Mesendoderm (in vitro differentiated cells): ENCODE measurements around the gene ABTB2.
A peak's percentile ranks its signal among the peaks of the same experiment; 100 is the strongest.

Source experiments
- DNase-seq: peaks from one replicate; pipeline ENCODE4 v3.0.0; 2013
- H2AK5ac ChIP-seq: 2 replicates; pipeline ENCODE4 v1.6.1; 2013; ENCODE audit warnings: low read length, inconsistent platforms
- H2BK120ac ChIP-seq: 2 replicates; pipeline ENCODE4 v1.6.1; 2013; ENCODE audit warnings: low read depth, mild to moderate bottlenecking, low read length, moderate library complexity, mixed read lengths
- H2BK15ac ChIP-seq: replicated peaks from 2 replicates; pipeline ENCODE4 v1.6.1; 2013; ENCODE audit warnings: low read depth, mild to moderate bottlenecking, moderate library complexity
- H2BK5ac ChIP-seq: 2 replicates; pipeline ENCODE4 v1.6.1; 2013; ENCODE audit warnings: low read length, inconsistent platforms
- H3K18ac ChIP-seq: 2 replicates; pipeline ENCODE4 v1.6.1; 2013; ENCODE audit warnings: mild to moderate bottlenecking, low read length, mixed read lengths
- H3K23ac ChIP-seq: one replicate; pipeline ENCODE4 v1.6.1; 2013; ENCODE audit warnings: low read length
- H3K27ac ChIP-seq: 2 replicates; pipeline ENCODE4 v1.5.1; 2013; ENCODE audit warnings: low read depth, mild to moderate bottlenecking, inconsistent platforms, low read length, moderate library complexity
- H3K27me3 ChIP-seq: 2 replicates; pipeline ENCODE4 v1.6.1; 2013; ENCODE audit warnings: low read length, control low read depth, mild to moderate bottlenecking, inconsistent platforms; ENCODE audit not compliant: insufficient read depth, poor library complexity
- H3K36me3 ChIP-seq: 2 replicates; pipeline ENCODE4 v1.6.1; 2013; ENCODE audit warnings: low read length, inconsistent platforms; ENCODE audit not compliant: control insufficient read depth, insufficient read depth
- H3K4ac ChIP-seq: one replicate; pipeline ENCODE4 v1.6.1; 2013; ENCODE audit warnings: low read depth, mild to moderate bottlenecking, low read length, moderate library complexity
- H3K4me1 ChIP-seq: 2 replicates; pipeline ENCODE4 v1.6.1; 2013; ENCODE audit warnings: low read depth, low read length, inconsistent platforms; ENCODE audit not compliant: control insufficient read depth
- H3K4me2 ChIP-seq: 2 replicates; pipeline ENCODE4 v1.6.1; 2013; ENCODE audit warnings: low read length
- H3K4me3 ChIP-seq: 2 replicates; pipeline ENCODE4 v1.5.1; 2013; ENCODE audit warnings: mild to moderate bottlenecking, low read length
- H3K56ac ChIP-seq: one replicate; pipeline ENCODE4 v1.6.1; 2013; ENCODE audit warnings: low read length
- H3K79me1 ChIP-seq: 2 replicates; pipeline ENCODE4 v1.6.1; 2013; ENCODE audit warnings: low read length, inconsistent platforms
- H3K79me2 ChIP-seq: 2 replicates; pipeline ENCODE4 v1.6.1; 2013; ENCODE audit warnings: mild to moderate bottlenecking, low read length; ENCODE audit not compliant: control insufficient read depth, insufficient read depth
- H3K9ac ChIP-seq: 2 replicates; pipeline ENCODE4 v1.6.1; 2013; ENCODE audit warnings: low read length, inconsistent platforms
- H4K5ac ChIP-seq: one replicate; pipeline ENCODE4 v1.6.1; 2013; ENCODE audit warnings: low read length
- H4K8ac ChIP-seq: one replicate; pipeline ENCODE4 v1.6.1; 2013; ENCODE audit warnings: low read depth, mild to moderate bottlenecking, control low read depth, low read length, moderate library complexity
- WGBS: extraction: QIAGEN DNeasy Blood & Tissue Kit; methylation state at CpG from one replicate; pipeline ENCODE4 v1.1.7; 2013; ENCODE audit warnings: low lambda C conversion rate, missing lambda C conversion rate; ENCODE audit not compliant: insufficient coverage; ENCODE audit errors: extremely low coverage; 5-methylcytosine and 5-hydroxymethylcytosine counted together

The ABTB2 gene

GRCh38 chr11:34261095-34261494, 96.7 kb downstream of the ABTB2 start:
- Histone ChIP-seq H3K4me3 (no peak overlapping the region), H3K4ac (no peak overlapping the region), H3K79me2 (no peaks in the 10 kb centered on the region), H3K27ac (no peak overlapping the region), H3K18ac (no peak overlapping the region), H3K9ac (no peak overlapping the region), H3K23ac (no peak overlapping the region), H3K4me1 (no peaks in the 10 kb centered on the region), H3K56ac (no peak overlapping the region), H3K4me2 (no peak overlapping the region), H3K79me1 (no peaks in the 10 kb centered on the region), H2AK5ac (no peak overlapping the region), H3K27me3 (no peaks in the 10 kb centered on the region), H4K8ac (no peak overlapping the region), H2BK15ac (no peak overlapping the region), H2BK120ac (no peak overlapping the region), H4K5ac (no peak overlapping the region), H2BK5ac (no peak overlapping the region), H3K36me3 (no peaks in the 10 kb centered on the region)
- no peak for DNase-seq
- WGBS: no CpG with 5 or more reads among the region's 2 CpGs

GRCh38 chr11:34260072-34260575, 97.7 kb downstream of the ABTB2 start:
- H3K27ac ChIP-seq: no peak overlapping the region

GRCh38 chr11:34259087-34259486, 98.7 kb downstream of the ABTB2 start:
- Histone ChIP-seq H3K4ac (no peak overlapping the region), H3K18ac (no peak overlapping the region), H4K8ac (no peak overlapping the region), H3K79me1 (no peaks in the 10 kb centered on the region), H3K27me3 (no peaks in the 10 kb centered on the region), H2BK120ac (no peak overlapping the region), H3K9ac (no peak overlapping the region), H3K27ac (no peak overlapping the region), H4K5ac (no peak overlapping the region), H3K4me2 (no peak overlapping the region), H3K4me1 (no peaks in the 10 kb centered on the region), H3K23ac (no peak overlapping the region), H2BK5ac (no peak overlapping the region), H3K56ac (no peak overlapping the region), H3K79me2 (no peaks in the 10 kb centered on the region), H3K4me3 (no peak overlapping the region), H3K36me3 (no peaks in the 10 kb centered on the region), H2BK15ac (no peak overlapping the region), H2AK5ac (no peak overlapping the region)
- DNase-seq: no peak
- no CpG with 5 or more reads among the region's 3 CpGs for WGBS

More at GRCh38 chr11:34260072-34260575, 97.7 kb downstream of the ABTB2 start:
- Histone ChIP-seq H4K8ac (no peak overlapping the region), H3K23ac (no peak overlapping the region), H2BK15ac (no peak overlapping the region), H3K18ac (no peak overlapping the region), H3K27me3 (no peaks in the 10 kb centered on the region), H3K36me3 (no peaks in the 10 kb centered on the region), H2AK5ac (no peak overlapping the region), H3K4me2 (no peak overlapping the region), H3K9ac (no peak overlapping the region), H3K56ac (no peak overlapping the region), H3K79me1 (no peaks in the 10 kb centered on the region), H3K79me2 (no peaks in the 10 kb centered on the region), H4K5ac (no peak overlapping the region), H2BK120ac (no peak overlapping the region), H3K4me3 (no peak overlapping the region), H2BK5ac (no peak overlapping the region), H3K4me1 (no peaks in the 10 kb centered on the region), H3K4ac (no peak overlapping the region)
- no CpG with 5 or more reads among the region's 10 CpGs for WGBS
- no peak for DNase-seq

GRCh38 chr11:34256626-34257025, 101.2 kb downstream of the ABTB2 start:
- Histone ChIP-seq H3K4me1 (no peaks in the 10 kb centered on the region), H3K79me2 (no peaks in the 10 kb centered on the region), H3K18ac (no peak overlapping the region)

GRCh38 chr11:34256150-34256549, 101.7 kb downstream of the ABTB2 start:
- no peaks in the 10 kb centered on the region for H3K4me1 ChIP-seq
- no peak overlapping the region for H3K23ac ChIP-seq
- no peak overlapping the region for H3K9ac ChIP-seq
- H3K79me1 ChIP-seq: no peaks in the 10 kb centered on the region
- DNase-seq: no peak
- H4K8ac ChIP-seq: no peak overlapping the region
- H3K56ac ChIP-seq: no peak overlapping the region
- H3K4ac ChIP-seq: no peak overlapping the region
- no peaks in the 10 kb centered on the region for H3K27me3 ChIP-seq
- no peak overlapping the region for H3K27ac ChIP-seq
- H2AK5ac ChIP-seq: no peak overlapping the region
- no peaks in the 10 kb centered on the region for H3K79me2 ChIP-seq
- H2BK120ac ChIP-seq: no peak overlapping the region
- no peak overlapping the region for H4K5ac ChIP-seq
- H3K4me3 ChIP-seq: no peak overlapping the region
- H3K18ac ChIP-seq: no peak overlapping the region
- H3K4me2 ChIP-seq: no peak overlapping the region
- H2BK5ac ChIP-seq: no peak overlapping the region
- no CpG with 5 or more reads among the region's 6 CpGs for WGBS
- no peaks in the 10 kb centered on the region for H3K36me3 ChIP-seq
- no peak overlapping the region for H2BK15ac ChIP-seq

More at GRCh38 chr11:34256626-34257025, 101.2 kb downstream of the ABTB2 start:
- H2AK5ac ChIP-seq: no peak overlapping the region
- no peak overlapping the region for H3K27ac ChIP-seq
- H2BK5ac ChIP-seq: no peak overlapping the region
- WGBS: no CpG with 5 or more reads among the region's 6 CpGs
- no peak overlapping the region for H4K5ac ChIP-seq
- H3K27me3 ChIP-seq: no peaks in the 10 kb centered on the region
- H3K36me3 ChIP-seq: no peaks in the 10 kb centered on the region
- H3K56ac ChIP-seq: no peak overlapping the region
- no peaks in the 10 kb centered on the region for H3K79me1 ChIP-seq
- DNase-seq: no peak
- no peak overlapping the region for H3K9ac ChIP-seq
- peak overlapping the region; percentile 25 for H2BK15ac ChIP-seq
- H3K4me2 ChIP-seq: no peak overlapping the region
- no peak overlapping the region for H3K4ac ChIP-seq
- H2BK120ac ChIP-seq: no peak overlapping the region
- no peak overlapping the region for H4K8ac ChIP-seq
- no peak overlapping the region for H3K23ac ChIP-seq
- no peak overlapping the region for H3K4me3 ChIP-seq

- H3K56ac ChIP-seq: no peak overlapping the region
- H3K79me1 ChIP-seq: no peaks in the 10 kb centered on the region
- H3K4me2 ChIP-seq: no peak overlapping the region
- no peak overlapping the region for H2BK5ac ChIP-seq
- no peaks in the 10 kb centered on the region for H3K36me3 ChIP-seq
- H3K9ac ChIP-seq: no peak overlapping the region
- no CpG with 5 or more reads among the region's 2 CpGs for WGBS
- no peak overlapping the region for H4K8ac ChIP-seq
- H4K5ac ChIP-seq: no peak overlapping the region
- H3K27me3 ChIP-seq: no peaks in the 10 kb centered on the region
- DNase-seq: peak; percentile 88
- no peak overlapping the region for H3K23ac ChIP-seq
- no peak overlapping the region for H2BK15ac ChIP-seq
- H3K79me2 ChIP-seq: no peaks in the 10 kb centered on the region
- no peak overlapping the region for H3K4ac ChIP-seq
- no peak overlapping the region for H3K18ac ChIP-seq
- no peak overlapping the region for H2AK5ac ChIP-seq
- H3K4me3 ChIP-seq: no peak overlapping the region
- H3K27ac ChIP-seq: no peak overlapping the region
- no peak overlapping the region for H2BK120ac ChIP-seq
- H3K4me1 ChIP-seq: no peaks in the 10 kb centered on the region
These were observed 102.7 kb downstream of the ABTB2 start for GRCh38 chr11:34255101-34255500.
